DOHH2 (cell line): ENCODE data around the gene ABCC2.

ENCODE experiments used
- H3F3A ChIP-seq: fragments of 200-600 bp; sonication (generic), shearing (Covaris generic); 2 replicates; pipeline ENCODE4 v1.6.0; 2016; ENCODE audit warnings: antibody characterized with exemption, mild to moderate bottlenecking; ENCODE audit not compliant: control insufficient read depth, insufficient read depth
- H3K27ac ChIP-seq: fragments of 200-600 bp; sonication (generic); 2 replicates; pipeline ENCODE4 v1.5.1; 2014; ENCODE audit warnings: low read depth, mild to moderate bottlenecking, low read length, moderate library complexity
- H3K27me3 ChIP-seq: fragments of 200-600 bp; sonication (generic); 2 replicates; pipeline ENCODE4 v1.6.1; 2014; ENCODE audit warnings: mild to moderate bottlenecking, low read length, mixed read lengths; ENCODE audit not compliant: control insufficient read depth
- H3K36me3 ChIP-seq: fragments of 200-600 bp; sonication (generic); 2 replicates; pipeline ENCODE4 v1.6.1; 2014; ENCODE audit warnings: mild to moderate bottlenecking, low read length, moderate library complexity, mixed read lengths; ENCODE audit not compliant: control insufficient read depth
- H3K4me1 ChIP-seq: fragments of 200-600 bp; sonication (generic); 2 replicates; pipeline ENCODE4 v1.6.1; 2014; ENCODE audit warnings: mild to moderate bottlenecking, low read length, mixed read lengths; ENCODE audit not compliant: control insufficient read depth
- H3K4me2 ChIP-seq: fragments of 200-600 bp; sonication (generic); 2 replicates; pipeline ENCODE4 v1.6.0; 2014; ENCODE audit warnings: mild to moderate bottlenecking, low read length, moderate library complexity
- H3K4me3 ChIP-seq: fragments of 200-600 bp; sonication (generic); 2 replicates; pipeline ENCODE4 v1.5.1; 2014; ENCODE audit warnings: mild to moderate bottlenecking, low read length, mixed read lengths
- H3K79me2 ChIP-seq: fragments of 200-600 bp; sonication (generic); 2 replicates; pipeline ENCODE4 v1.6.1; 2014; ENCODE audit warnings: mild to moderate bottlenecking, low read length, mixed read lengths; ENCODE audit not compliant: control insufficient read depth
- H3K9me2 ChIP-seq: fragments of 200-600 bp; sonication (generic); replicated peaks from 2 replicates; pipeline ENCODE4 v1.6.1; 2014; ENCODE audit warnings: mild to moderate bottlenecking, low read length, mixed read lengths; ENCODE audit not compliant: control insufficient read depth
- H3K9me3 ChIP-seq: fragments of 200-600 bp; sonication (generic); 2 replicates; pipeline ENCODE4 v1.6.1; 2014; ENCODE audit warnings: antibody characterized with exemption, low read length, mixed read lengths; ENCODE audit not compliant: control insufficient read depth, insufficient read depth
- H4K20me1 ChIP-seq: fragments of 200-600 bp; sonication (generic); 2 replicates; pipeline ENCODE4 v1.6.0; 2014; ENCODE audit warnings: low read depth, mild to moderate bottlenecking, antibody characterized with exemption, low read length, moderate library complexity; ENCODE audit not compliant: control insufficient read depth, insufficient read depth
- CTCF ChIP-seq: fragments of 200-600 bp; sonication (generic); IDR thresholded peaks from one replicate; pipeline ENCODE4 v1.5.1; 2014; ENCODE audit warnings: antibody characterized with exemption, mild to moderate bottlenecking, low read depth, low read length; ENCODE audit not compliant: poor library complexity, severe bottlenecking
- EZH2phosphoT487 ChIP-seq: fragments of 200-600 bp; sonication (generic); IDR thresholded peaks from 2 replicates; pipeline ENCODE4 v1.6.1; 2017; ENCODE audit warnings: borderline replicate concordance, mild to moderate bottlenecking, antibody characterized with exemption, low read length, moderate library complexity, mixed read lengths

Gene ABCC2

DNA sequence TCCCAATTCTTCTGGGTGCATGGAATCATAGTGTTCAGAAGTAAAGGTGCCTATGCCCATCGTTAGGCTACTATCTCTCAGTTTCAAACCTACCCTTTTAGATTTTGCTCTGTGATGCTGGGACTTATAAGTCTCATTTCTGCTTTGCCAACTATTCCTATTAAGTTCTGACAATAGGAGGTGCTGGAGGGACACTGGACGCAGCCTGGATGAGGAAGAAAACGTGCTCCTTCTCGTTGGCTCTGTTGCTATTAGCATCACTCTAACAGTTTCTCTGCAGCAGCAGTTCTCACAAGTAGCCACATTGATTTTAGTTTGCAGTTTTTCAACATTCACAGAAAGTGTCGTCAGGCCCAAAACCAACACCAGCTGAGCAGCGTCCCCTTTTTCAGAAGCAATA lies 72.4 kb downstream of the ABCC2 start:
- TF ChIP-seq EZH2phosphoT487: no peak
- TF ChIP-seq CTCF: peak; percentile 48
- no peaks in the 10 kb centered on the region for H3K27me3 ChIP-seq

DNA sequence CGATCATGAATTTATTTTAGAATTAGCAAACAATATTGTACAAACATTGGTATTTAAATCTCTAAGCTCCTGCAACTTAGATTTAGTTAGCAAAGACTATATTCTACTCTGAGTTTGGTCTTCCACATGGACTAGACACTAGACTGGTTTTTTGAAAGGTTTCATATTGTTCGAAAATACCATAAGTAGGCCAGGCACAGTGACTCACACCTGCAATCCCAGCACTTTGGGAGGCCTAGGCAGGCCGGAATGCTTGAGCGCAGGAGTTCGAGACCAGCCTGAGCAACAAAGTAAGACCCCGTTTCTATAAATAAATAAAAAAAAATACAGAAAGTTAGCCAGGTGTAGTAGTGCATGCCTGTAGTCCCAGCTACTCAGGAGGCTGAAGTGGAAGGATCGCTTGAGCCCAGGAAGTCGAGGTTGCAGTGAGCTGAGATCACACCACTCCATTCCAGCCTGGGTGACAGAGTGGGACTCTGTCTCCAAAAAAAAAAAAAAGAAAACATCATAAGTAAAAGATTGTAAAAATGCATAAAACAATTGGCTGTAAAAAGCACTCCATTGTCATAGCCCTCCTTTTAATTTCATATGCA lies 73.1 kb downstream of the ABCC2 start:
- no peaks in the 10 kb centered on the region for H3K79me2 ChIP-seq
- H3K4me3 ChIP-seq: no peak overlapping the region
- H3K27me3 ChIP-seq: no peaks in the 10 kb centered on the region
- H3K9me2 ChIP-seq: no peaks in the 10 kb centered on the region
- no peaks in the 10 kb centered on the region for H3K36me3 ChIP-seq
- no peaks in the 10 kb centered on the region for H4K20me1 ChIP-seq
- H3K27ac ChIP-seq: no peak overlapping the region
- peaks cover 7% of the 10 kb centered on the region; the same call in 1 of the 2 replicates for H3K4me1 ChIP-seq
- H3K4me2 ChIP-seq: no peak overlapping the region; the same call in 1 of the 2 replicates
- no peaks in the 10 kb centered on the region for H3K9me3 ChIP-seq
- TF ChIP-seq EZH2phosphoT487 (no peak), CTCF (no peak)
- H3F3A ChIP-seq: no peaks in the 10 kb centered on the region

More for the DNA sequence above, 72.4 kb downstream of the ABCC2 start:
- Histone ChIP-seq H3K27ac (no peak overlapping the region), H3K9me2 (no peaks in the 10 kb centered on the region), H3K36me3 (no peaks in the 10 kb centered on the region), H3K9me3 (no peaks in the 10 kb centered on the region), H3K79me2 (no peaks in the 10 kb centered on the region), H3K4me2 (no peak overlapping the region; the same call in 1 of the 2 replicates), H4K20me1 (no peaks in the 10 kb centered on the region), H3K4me1 (peaks cover 7% of the 10 kb centered on the region; the same call in 1 of the 2 replicates), H3K4me3 (no peak overlapping the region), H3F3A (no peaks in the 10 kb centered on the region)

DNA sequence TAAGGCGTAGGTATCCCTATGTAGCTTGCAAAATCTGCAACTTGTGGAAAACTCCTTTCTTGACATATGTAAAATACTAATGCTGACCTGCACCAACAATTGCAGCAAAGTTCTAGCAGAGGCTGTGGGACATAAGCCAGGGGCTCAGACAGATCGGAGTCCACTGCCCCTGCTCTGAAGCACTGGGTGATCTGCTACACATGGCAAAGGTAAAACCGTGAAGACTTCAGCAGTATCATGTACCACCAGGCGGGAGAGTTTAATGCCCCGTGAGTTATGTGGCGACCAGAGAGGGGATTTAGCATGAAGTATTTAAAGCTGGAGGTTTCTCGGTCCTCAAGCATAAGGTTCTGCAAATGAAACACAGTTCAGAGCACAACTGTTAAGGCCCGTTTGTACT lies 76.4 kb downstream of the ABCC2 start:
- Histone ChIP-seq H3K27me3 (no peaks in the 10 kb centered on the region), H4K20me1 (no peaks in the 10 kb centered on the region), H3K9me2 (no peaks in the 10 kb centered on the region), H3K4me3 (no peak overlapping the region), H3F3A (no peaks in the 10 kb centered on the region), H3K27ac (no peak overlapping the region), H3K36me3 (no peaks in the 10 kb centered on the region), H3K79me2 (no peaks in the 10 kb centered on the region), H3K4me1 (peaks cover 7% of the 10 kb centered on the region; the same call in 1 of the 2 replicates), H3K4me2 (no peak overlapping the region), H3K9me3 (no peaks in the 10 kb centered on the region)
- TF ChIP-seq CTCF (no peak), EZH2phosphoT487 (no peak)
